Stimulated activated naive B cell treated with anti-CD40 and anti-IgM and Interleukin-4, amounts not matched to agents 10 μg/mL and 1 μg/mL and 100 μg/mL, for 72 hours (primary cell): ENCODE measurements around the gene MMP14.
"Not testable (repeated sequence)": the region's sequence is repeated elsewhere in the genome, so short reads cannot be mapped to it uniquely, and the experiment has no call there.

Source experiments
- ATAC-seq, 2 donors: fragments of 150-1000 bp; cut with Tn5 transposase; replicated peaks; 2 replicates each; pipeline ENCODE4 v1.10.0; 2021; ENCODE audit warnings: moderate library complexity in 1 of 2
- DNase-seq: peaks from one replicate; pipeline ENCODE4 v3.0.0; 2021
- H3K27ac Mint-ChIP-seq: one replicate; pipeline ENCODE4 v1.8.0; 2022; ENCODE audit warnings: mild to moderate bottlenecking, mixed read lengths
- H3K27me3 Mint-ChIP-seq, 2 donors: one replicate each; pipeline ENCODE4 v1.8.0; 2022; ENCODE audit warnings: mixed read lengths in 2 of 2
- H3K36me3 Mint-ChIP-seq, 2 donors: one replicate each; pipeline ENCODE4 v1.8.0; 2022; ENCODE audit warnings: mixed read lengths in 2 of 2, mild to moderate bottlenecking in 1 of 2
- H3K4me1 Mint-ChIP-seq, 2 donors: one replicate each; pipeline ENCODE4 v1.8.0; 2022; ENCODE audit warnings: mixed read lengths in 2 of 2, mild to moderate bottlenecking in 1 of 2
- H3K4me3 Mint-ChIP-seq, 2 donors: one replicate each; pipeline ENCODE4 v1.8.0; 2022; ENCODE audit warnings: mild to moderate bottlenecking in 2 of 2, mixed read lengths in 2 of 2, moderate library complexity in 1 of 2
- H3K9me3 Mint-ChIP-seq, 2 donors: one replicate each; pipeline ENCODE4 v1.8.0; 2022; ENCODE audit warnings: mixed read lengths in 2 of 2, mild to moderate bottlenecking in 1 of 2

Gene MMP14

GRCh38 chr14:22852599-22852939 is 16.2 kb downstream of the MMP14 start:
- peaks cover 16 to 23% of the 10 kb centered on the region in 2 donors for H3K4me1 Mint-ChIP-seq
- peak overlapping the region; percentile 92 for H3K27ac Mint-ChIP-seq
- no peak for ATAC-seq
- H3K4me3 Mint-ChIP-seq = no peak overlapping the region
- H3K9me3 Mint-ChIP-seq = no peaks in the 10 kb centered on the region
- DNase-seq = no peak
- H3K27me3 Mint-ChIP-seq = peaks cover 4 to 18% of the 10 kb centered on the region in 2 donors
- H3K36me3 Mint-ChIP-seq = peaks cover 2 to 3% of the 10 kb centered on the region in 2 donors

- ATAC-seq (peak; percentile 95), DNase-seq (peak; percentile 87)
- H3K4me1 Mint-ChIP-seq = peaks cover 12 to 17% of the 10 kb centered on the region in 2 donors
- peaks cover 4 to 12% of the 10 kb centered on the region in 2 donors for H3K27me3 Mint-ChIP-seq
- H3K9me3 Mint-ChIP-seq = no peaks in the 10 kb centered on the region
- H3K36me3 Mint-ChIP-seq = peaks cover 2 to 3% of the 10 kb centered on the region in 2 donors
- peak overlapping the region; percentile 84 to 88 for H3K4me3 Mint-ChIP-seq
- peak overlapping the region; percentile 92 for H3K27ac Mint-ChIP-seq
Measured at GRCh38 chr14:22852940-22853767, 16.8 kb downstream of the MMP14 start.

DNA sequence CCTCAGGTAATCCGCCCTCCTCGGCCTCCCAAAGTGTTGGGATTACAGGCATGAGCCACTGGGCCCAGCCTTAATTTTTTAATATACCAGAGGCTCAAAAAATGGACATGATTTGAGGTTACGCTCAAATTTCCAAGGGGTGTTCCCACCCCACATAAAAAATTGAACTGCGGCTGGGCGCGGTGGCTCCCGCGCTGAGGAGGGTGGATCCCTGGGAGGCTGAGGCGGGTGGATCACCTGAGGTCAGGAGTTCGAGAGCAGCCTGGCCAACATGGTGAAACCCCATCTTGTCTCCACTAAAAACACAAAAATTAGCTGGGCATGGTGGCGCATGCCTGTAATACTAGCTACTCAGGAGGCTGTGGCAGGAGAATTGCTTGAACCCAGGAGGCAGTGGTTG is 17.9 kb downstream of the MMP14 start:
- H3K4me1 Mint-ChIP-seq = peaks cover 6 to 15% of the 10 kb centered on the region in 2 donors
- H3K36me3 Mint-ChIP-seq, H3K4me3 Mint-ChIP-seq, ATAC-seq, H3K27me3 Mint-ChIP-seq, DNase-seq, H3K9me3 Mint-ChIP-seq, H3K27ac Mint-ChIP-seq: not testable (repeated sequence)

DNA sequence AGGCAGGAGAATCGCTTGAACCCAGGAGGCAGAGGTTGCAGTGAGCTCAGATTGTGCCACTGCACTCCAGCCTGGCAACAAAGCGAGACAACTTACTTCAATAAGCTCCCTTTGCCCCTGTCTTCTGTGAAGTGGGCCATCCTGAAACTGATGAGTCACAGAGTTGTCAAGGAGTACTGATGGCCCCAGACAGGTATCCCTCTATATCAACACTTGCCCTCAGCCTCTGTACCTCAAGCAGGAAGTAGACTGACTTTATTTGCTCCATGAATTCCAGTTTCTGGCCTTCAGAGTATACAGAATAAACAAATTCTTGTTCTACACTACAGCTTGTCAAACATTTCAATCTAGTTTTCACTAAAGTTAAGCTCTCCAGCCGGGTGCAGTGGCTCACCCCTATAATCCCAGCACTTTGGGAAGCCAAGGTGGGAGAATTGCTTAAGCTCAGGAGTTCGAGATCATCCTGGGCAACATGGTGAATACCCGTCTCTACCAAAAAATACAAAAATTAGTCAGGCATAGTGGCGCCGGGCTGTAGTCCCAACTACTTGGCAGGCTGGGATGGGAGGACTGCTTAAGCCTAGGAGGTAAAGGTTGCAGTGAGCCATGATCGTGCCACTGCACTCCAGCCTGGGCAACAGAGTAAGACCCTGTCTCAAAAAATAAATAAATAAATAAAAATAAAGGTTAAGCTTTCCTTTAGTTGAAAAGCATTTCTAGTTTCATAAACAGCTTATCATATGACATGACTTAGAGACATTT is 18.8 kb downstream of the MMP14 start:
- Mint-ChIP-seq H3K27me3 (no peaks in the 10 kb centered on the region), H3K4me3 (no peak overlapping the region), H3K27ac (no peak overlapping the region), H3K36me3 (peaks cover 2 to 3% of the 10 kb centered on the region in 2 donors), H3K9me3 (no peaks in the 10 kb centered on the region), H3K4me1 (peaks cover 6 to 15% of the 10 kb centered on the region in 2 donors)
- ATAC-seq (no peak), DNase-seq (no peak)

DNA sequence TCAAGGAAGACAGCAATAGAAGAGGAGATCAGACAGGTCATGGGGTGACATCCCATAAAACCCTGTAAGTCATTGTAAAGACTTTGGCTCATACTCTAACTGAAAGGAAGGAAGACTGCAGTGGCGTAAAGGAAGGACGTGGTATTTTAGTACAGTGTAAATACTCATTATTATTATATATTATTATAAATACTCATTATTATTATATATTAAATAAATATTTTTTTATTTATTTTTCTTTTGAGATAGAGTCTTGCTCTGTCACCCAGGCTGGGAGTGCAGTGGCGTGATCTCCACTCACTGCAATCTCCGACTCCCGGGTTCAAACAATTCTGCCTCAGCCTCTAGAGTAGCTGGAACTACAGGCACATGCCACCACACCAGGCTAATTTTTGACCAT is 20.0 kb downstream of the MMP14 start:
- Mint-ChIP-seq H3K4me1 (peaks cover 6 to 15% of the 10 kb centered on the region in 2 donors), H3K27ac (no peak overlapping the region), H3K4me3 (no peak overlapping the region), H3K36me3 (peaks cover 2 to 3% of the 10 kb centered on the region in 2 donors), H3K9me3 (no peaks in the 10 kb centered on the region), H3K27me3 (no peaks in the 10 kb centered on the region)
- no peak for ATAC-seq
- DNase-seq = no peak

DNA sequence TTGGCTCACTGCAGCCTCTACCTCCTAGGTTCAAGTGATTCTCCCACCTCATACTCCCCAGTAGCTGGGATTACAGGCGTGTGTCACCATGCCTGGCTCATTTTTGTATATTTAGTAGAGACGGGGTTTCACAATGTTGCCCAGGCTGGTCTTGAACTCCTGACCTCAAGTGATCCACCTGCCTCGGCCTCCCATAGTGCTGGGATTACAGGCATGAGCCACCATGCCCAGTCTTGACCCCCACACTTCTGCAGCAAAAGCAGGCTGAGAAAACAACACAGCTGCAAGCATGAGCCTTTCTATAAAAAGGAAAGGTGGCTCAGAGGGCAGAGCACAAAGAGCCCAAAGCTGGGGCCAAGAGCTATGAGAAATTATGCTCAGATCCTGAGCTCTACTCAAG is 24.0 kb downstream of the MMP14 start:
- H3K4me1 Mint-ChIP-seq, H3K9me3 Mint-ChIP-seq, DNase-seq, H3K27me3 Mint-ChIP-seq, H3K27ac Mint-ChIP-seq, H3K36me3 Mint-ChIP-seq, H3K4me3 Mint-ChIP-seq, ATAC-seq: not testable (repeated sequence)

DNA sequence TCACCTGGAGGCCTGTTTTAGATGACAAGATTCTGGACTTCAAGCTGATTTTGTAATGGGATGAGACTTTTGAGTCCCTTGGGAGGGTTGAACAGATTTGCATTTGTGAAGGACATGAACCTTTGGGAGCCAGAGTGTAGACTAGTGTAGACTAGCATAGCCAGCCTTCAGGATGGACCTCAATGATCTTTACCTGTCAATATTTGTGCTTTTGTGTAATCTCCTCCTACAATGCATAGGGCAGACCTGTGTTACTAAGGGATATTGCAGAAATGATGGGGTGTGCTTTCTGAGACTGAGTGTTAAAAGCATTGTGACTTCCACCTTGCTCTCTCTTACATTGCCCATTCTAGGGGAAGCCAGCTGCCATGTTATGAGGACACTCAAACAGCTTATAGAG is 25.3 kb downstream of the MMP14 start:
- no peaks in the 10 kb centered on the region for H3K9me3 Mint-ChIP-seq
- no peak for DNase-seq
- no peak for ATAC-seq
- H3K4me1 Mint-ChIP-seq = peaks cover 1 to 6% of the 10 kb centered on the region in 2 donors
- peaks cover 0 to 1% of the 10 kb centered on the region in 2 donors for H3K36me3 Mint-ChIP-seq
- no peaks in the 10 kb centered on the region for H3K27me3 Mint-ChIP-seq
- no peak overlapping the region for H3K4me3 Mint-ChIP-seq
- H3K27ac Mint-ChIP-seq = peak overlapping the region; percentile 51

DNA sequence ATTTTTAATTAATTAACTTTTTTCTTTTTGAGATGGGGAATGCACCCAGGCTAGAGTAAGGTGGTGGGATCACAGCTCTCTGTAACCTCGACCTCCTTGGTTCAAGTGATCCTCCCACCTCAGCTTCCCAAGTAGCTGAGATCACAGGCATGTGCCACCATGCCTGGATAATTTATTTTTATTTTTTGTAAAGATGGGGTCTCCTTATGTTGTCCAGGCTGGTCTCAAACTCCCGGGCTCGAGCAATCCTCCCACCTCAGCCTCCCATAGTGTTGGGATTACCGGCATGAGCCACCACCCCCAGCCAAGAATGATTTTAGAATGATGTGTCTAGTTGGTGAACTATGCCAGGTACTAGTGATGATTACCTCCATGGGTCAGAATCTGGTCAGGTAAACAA is 28.6 kb downstream of the MMP14 start:
- Mint-ChIP-seq H3K9me3 (no peaks in the 10 kb centered on the region), H3K4me1 (peaks cover under 1 to 1% of the 10 kb centered on the region in 2 donors), H3K4me3 (no peak overlapping the region), H3K27ac (no peak overlapping the region), H3K27me3 (no peaks in the 10 kb centered on the region), H3K36me3 (peaks cover 0 to 1% of the 10 kb centered on the region in 2 donors)
- no peak for ATAC-seq
- no peak for DNase-seq

DNA sequence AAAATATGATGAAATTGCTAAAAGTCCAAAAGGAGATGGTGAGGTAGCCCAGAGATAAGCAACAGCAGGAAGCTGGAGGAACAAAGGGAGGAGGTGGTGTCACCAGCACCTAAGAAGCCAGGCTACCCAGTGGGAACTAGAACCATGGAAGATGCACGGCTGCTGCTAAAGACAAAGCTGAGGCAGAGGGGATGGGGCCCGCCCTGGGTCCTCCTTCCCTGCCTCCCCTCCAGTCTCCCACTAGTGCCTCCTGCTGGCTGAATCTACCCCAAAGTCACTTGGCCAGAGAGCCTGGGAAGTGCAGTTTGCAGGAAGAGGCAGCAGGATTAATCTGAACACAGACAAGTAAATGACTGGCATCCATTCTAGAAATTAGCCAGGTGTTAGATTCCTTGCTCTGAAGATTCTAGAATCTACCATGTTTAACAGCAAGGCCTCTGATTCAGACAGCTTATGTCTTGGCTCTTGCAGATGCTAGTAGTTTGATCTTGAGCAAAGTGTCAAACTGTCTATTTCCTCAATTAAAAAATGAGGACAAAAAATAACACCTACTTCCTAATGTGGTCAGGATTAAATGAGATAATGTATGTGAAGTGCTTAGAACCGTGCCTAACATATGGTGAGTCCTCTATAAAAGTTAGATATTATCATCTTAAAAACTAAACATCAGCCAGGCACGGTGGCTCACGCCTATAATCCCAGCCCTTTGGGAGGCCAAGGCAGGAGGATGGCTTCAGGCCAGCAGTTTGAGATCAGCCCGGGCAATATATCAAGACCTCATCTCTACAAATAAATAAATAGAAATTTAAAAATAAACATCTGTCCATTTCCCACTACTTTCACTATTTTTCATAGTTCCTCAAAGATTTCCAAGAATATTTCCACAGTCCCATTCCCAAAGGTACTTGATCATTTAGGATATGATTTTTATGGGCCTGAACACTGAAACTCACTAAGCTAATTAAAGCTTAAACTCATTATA is 29.3 kb downstream of the MMP14 start:
- peaks cover 2 to 5% of the 10 kb centered on the region in 2 donors for H3K4me1 Mint-ChIP-seq
- H3K36me3 Mint-ChIP-seq = peaks cover 0 to 1% of the 10 kb centered on the region in 2 donors
- H3K9me3 Mint-ChIP-seq = no peaks in the 10 kb centered on the region
- no peak overlapping the region for H3K4me3 Mint-ChIP-seq
- H3K27ac Mint-ChIP-seq = no peak overlapping the region
- ATAC-seq (no peak), DNase-seq (no peak)
- H3K27me3 Mint-ChIP-seq = no peaks in the 10 kb centered on the region

- H3K9me3 Mint-ChIP-seq = no peaks in the 10 kb centered on the region
- ATAC-seq = no peak
- H3K4me1 Mint-ChIP-seq = peaks cover 4 to 5% of the 10 kb centered on the region in 2 donors
- H3K27ac Mint-ChIP-seq = no peak overlapping the region
- H3K36me3 Mint-ChIP-seq = peaks cover 0 to 1% of the 10 kb centered on the region in 2 donors
- no peak overlapping the region for H3K4me3 Mint-ChIP-seq
- no peaks in the 10 kb centered on the region for H3K27me3 Mint-ChIP-seq
- DNase-seq = no peak
Measured at GRCh38 chr14:22866874-22867273, 30.5 kb downstream of the MMP14 start.

DNA sequence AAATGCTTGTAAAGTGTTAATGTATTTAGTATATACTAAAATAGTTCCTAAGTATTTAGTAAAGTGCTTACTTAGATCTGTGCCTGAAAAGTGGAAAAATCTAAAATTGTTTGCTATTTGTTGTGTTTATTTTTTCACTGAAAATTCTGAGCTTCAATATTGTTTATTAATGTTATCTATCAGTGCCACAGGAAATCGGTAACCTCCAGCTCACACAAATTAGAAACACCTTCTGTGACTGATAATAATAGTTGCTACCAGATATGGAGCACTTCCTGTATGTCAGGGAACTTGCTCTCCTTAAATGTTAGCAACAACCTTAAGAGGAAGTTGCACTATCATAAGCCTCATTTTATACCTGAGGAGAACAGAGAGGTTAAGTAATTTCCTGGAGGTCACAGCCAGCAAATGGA is 34.4 kb downstream of the MMP14 start:
- Mint-ChIP-seq H3K4me1 (peaks cover 15 to 34% of the 10 kb centered on the region in 2 donors), H3K36me3 (peaks cover 19 to 20% of the 10 kb centered on the region in 2 donors), H3K27me3 (no peaks in the 10 kb centered on the region), H3K27ac (peak overlapping the region; percentile 96), H3K4me3 (peak overlapping the region; percentile 90 to 91), H3K9me3 (no peaks in the 10 kb centered on the region)
- ATAC-seq (peak; percentile 70 to 73), DNase-seq (no peak)

GRCh38 chr14:22871224-22872032 is 35.0 kb downstream of the MMP14 start, which contains the start of gene LRP10:
TSS of gene LRP10 (plus strand) at chr14:22871740. CDS start at chr14:22872304, 564 bp downstream.
- H3K36me3 Mint-ChIP-seq = peaks cover 23 to 25% of the 10 kb centered on the region in 2 donors
- peak within 1 kb of the TSS; percentile 90 to 91 for H3K4me3 Mint-ChIP-seq
- no peaks in the 10 kb centered on the region for H3K9me3 Mint-ChIP-seq
- peak; percentile 86 to 89 for ATAC-seq
- peaks cover 17 to 40% of the 10 kb centered on the region in 2 donors for H3K4me1 Mint-ChIP-seq
- H3K27ac Mint-ChIP-seq = peak within 1 kb of the TSS; percentile 96
- peak; percentile 90 for DNase-seq
- no peaks in the 10 kb centered on the region for H3K27me3 Mint-ChIP-seq
